Hematopoietic multipotent progenitor cell treated with erythropoietin and hydrocortisone succinate and interleukin-3 and kit ligand, for 15 days (in vitro differentiated cells): Measurements from ENCODE around the gene PCBD1.

Experiments
- DNase-seq: peaks from one replicate; pipeline ENCODE4 v3.0.0-alpha.2; 2015; ENCODE audit warnings: low spot score

Gene PCBD1

GRCh38 chr10:70834021-70834420 lies 54.3 kb downstream of the PCBD1 start:
- DNase-seq, result no peak

GRCh38 chr10:70833601-70834000 lies 54.8 kb downstream of the PCBD1 start:
- no peak for DNase-seq
